Right ventricle myocardium superior (tissue), 1 donor: ENCODE measurements around the gene AHNAK2. TPM values are rescaled to one million over a fixed set of nuclear protein-coding genes. Genes with fewer than 3 reads are reported as not detected.
"Not testable (repeated sequence)": the region's sequence is repeated elsewhere in the genome, so short reads cannot be mapped to it uniquely, and the experiment has no call there.

Source experiments
- ATAC-seq: fragments of 200-7000 bp; cut with Tn5 transposase; one replicate; pipeline ENCODE4 v1.9.1; 2020; ENCODE audit warnings: mild to moderate bottlenecking; ENCODE audit not compliant: poor library complexity
- DNase-seq: peaks from one replicate; pipeline ENCODE4 v3.0.0-alpha.2; 2020
- intact Hi-C: fragments of 100-400 bp; cut with DNase I; formaldehyde crosslinking; loops from one replicate; pipeline ENCODE4 v1.11.2; 2022
- total RNA-seq: library from RNA; stranded (reverse); fragmentation: NEBNext Ultra II Directional; extraction: Animal tissue kit (Norgen Biotek cat#: 25700); gene quantifications from one replicate; pipeline ENCODE4 v1.2.1, GENCODE V29; 2021
- donor health status: DM: no; HTN: yes; CAD: no; lungs with severe emphysema.

Gene AHNAK2
- total RNA-seq, 1 donor from 2014 or later = 2.6 TPM

DNA sequence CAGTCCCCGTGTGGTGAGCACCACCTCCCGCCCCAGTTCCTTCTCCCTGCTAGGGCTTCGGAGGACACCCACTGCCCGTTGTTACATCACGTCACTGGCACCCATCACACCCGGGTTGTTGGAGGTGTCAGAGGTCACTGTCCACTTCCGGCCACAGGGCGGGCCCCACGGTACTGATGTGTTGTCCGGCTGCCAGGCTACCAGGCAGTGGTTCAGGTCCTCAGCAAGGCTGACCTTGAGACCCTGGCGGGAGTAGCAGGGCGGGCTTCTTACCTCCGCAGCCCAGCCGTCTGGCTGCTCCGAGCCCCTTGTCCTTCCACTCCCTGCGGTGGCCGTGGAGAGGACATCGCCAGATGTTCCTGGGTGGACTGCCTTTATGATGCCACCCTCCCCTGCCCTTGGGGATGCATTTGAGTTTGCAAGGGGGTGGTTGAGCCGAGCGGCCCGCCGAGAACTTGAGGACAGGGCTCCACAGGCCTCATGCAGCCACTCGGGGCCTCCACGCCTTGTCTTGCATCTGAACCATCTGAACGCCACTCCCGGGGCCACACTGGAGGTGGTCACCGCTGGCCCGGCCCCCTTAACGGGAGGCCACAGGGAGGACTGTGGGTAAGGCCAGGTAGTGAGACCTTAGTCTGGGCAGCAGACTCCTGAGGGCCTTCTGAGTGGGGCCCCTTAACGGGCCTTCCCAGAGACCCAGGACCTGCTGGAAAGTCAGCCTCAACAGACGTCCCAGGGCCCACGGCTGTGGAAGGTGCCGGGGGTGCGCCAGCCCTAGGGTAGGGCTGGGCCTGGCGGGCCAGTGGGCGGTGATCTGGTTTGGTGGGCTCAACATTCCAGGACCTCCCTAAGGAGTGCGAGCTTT lies 80.6 kb downstream of the AHNAK2 start:
- intact Hi-C loops = no loop called here
- DNase-seq = peak; percentile 43
- no peak for ATAC-seq

DNA sequence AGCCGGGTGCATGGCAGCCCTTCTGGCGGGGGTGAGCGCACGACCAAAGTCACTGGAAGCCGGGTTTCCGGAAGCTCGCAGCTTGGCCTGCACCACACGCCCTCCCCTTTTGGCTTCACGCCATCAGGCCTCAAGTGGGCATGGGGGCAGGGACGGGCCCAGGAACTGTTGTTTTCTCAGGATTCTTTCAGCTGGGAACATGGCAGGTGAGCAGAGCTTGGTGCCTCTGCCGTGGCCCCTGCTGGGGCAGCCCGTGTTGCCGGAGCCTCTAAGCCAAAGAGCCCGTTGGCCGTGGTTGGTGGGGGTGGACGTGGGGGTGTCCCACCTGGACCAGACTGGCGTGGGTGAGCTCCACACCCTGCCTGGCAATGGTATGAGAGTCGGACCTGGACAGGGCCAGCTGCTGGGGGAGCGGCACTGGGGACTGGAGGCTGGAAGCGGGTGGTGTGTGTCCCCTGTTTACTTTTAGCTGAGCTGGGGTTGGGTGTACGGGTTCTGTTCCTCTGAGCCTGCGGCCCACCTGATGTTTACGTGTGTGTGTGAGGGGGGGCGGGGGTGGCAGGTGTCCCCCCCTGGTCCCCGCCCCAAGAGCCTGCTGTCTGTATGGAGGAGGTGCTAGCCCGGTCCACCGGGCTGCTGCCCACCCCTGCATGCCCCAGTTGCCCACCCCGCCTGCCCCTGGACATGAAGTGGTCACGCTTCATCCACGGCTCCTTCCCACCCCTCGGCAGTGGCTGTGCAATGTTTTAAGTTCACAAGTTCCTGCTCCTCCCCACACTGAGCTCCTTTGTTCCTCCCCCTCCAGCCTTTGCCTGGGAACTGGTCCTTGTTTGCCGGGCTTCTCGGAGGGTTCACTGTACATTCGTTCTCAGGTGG lies 82.2 kb downstream of the AHNAK2 start:
- DNase-seq (peak; percentile 43), ATAC-seq (peak; percentile 4)
- intact Hi-C loops = no loop called here

DNA sequence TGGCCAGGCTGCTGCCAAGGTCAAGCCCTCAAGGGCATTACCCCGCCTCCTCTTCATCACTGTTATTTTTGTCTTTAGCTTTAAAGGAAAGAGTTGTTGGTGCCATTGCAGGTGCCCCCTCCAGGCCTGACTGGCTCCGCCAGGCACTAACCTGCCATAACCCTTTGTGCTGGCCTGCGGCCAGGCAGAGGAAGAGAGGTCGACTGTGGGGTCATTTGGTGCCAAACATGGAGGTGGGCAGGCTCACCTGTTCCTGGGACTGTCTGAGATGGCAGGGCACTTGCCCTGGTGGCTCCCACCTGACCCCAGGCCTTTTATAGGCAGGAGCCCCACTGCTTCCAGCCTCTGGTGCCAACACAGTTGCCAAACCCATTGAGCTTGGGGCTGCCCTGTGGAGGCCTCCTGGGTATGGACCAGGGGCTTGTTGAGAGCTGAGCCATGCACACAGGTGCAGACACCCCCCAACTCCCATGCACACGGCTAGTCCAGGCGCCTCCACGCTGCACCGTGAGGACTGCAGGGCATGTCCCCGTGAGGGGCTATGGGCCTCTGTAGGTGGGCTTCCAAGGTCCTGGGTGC lies 82.9 kb downstream of the AHNAK2 start:
- DNase-seq (peak; percentile 41), ATAC-seq (no peak)
- intact Hi-C loops = no loop called here

DNA sequence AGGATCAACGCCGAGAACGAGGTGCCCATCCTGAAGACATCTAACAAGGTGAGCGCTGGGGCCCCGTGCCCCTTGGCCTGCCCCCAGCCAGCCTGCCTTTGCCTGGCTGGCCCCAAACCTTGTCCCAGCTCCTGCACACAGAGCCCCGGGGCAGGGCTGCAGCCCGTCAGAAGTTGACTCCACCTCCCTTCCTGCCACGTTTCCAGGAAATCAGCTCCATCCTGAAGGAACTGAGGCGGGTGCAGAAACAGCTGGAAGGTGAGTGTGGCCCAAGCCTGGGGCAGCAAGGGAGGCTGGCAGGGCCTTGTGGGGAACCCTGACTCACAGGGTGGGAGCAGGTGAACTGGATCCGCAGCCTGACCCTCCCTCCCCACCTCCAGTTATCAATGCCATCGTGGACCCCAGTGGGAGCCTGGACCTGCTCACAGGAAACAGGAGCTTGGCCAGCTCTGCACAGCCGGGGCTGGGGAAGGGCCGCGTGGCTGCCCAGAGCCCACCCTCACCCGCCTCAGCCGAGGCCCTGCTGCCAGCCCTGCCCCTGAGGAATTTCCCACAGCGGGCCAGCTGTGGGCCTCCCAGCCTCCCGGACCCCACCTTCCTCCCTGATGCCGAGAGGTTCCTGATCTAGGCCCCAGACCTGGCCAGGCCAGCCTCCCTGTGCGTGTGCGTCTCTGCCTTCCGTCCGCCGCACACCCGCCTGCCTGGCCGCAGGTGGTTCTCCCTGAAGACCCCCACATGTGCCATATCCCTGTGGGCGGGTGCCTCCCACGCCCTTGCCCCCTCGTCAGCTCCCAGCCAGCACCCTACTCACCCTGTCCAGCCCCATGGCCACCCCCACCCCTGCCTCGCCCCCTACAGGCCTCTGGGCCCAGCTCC lies 83.6 kb downstream of the AHNAK2 start:
- intact Hi-C loops = no loop called here
- ATAC-seq (peak; percentile 10), DNase-seq (peak; percentile 42)

DNA sequence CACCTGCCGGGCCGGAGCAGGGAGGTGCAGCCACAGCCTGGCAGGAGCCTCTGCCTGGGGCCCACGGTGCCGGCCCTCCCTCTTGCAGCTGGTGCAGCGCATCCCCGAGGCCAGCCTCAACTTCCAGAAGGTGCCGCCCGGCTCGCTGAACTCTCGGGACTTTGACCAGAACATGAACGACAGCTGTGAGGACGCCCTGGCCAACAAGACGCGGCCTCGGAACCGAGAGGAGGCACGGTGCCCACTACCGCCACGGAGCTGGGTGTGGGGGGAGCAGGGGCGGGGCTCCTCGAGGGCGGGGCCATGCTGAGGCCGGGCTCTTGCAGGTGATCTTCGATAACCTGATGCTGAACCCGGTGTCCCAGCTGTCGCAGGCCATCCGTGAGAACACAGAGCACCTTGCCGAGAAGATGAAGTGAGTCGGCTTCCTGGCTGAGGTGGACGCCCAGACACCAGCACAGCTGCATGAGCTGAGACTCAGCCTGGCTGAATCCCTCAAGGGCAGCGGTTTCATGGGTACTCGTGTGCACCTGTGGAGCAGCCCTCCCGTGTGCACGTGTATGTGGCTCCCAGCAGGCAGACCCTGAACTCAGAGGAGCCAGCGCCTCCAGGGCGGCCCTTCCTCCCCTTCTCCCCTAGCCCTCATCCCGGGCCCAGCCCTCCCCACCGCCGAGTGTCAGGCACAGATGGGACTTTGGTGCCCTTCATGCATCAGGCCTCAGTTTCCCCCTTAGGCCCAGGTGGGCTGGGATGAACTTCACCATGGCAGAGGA lies 84.6 kb downstream of the AHNAK2 start:
- intact Hi-C loops = no loop called here
- ATAC-seq (no peak), DNase-seq (no peak)

DNA sequence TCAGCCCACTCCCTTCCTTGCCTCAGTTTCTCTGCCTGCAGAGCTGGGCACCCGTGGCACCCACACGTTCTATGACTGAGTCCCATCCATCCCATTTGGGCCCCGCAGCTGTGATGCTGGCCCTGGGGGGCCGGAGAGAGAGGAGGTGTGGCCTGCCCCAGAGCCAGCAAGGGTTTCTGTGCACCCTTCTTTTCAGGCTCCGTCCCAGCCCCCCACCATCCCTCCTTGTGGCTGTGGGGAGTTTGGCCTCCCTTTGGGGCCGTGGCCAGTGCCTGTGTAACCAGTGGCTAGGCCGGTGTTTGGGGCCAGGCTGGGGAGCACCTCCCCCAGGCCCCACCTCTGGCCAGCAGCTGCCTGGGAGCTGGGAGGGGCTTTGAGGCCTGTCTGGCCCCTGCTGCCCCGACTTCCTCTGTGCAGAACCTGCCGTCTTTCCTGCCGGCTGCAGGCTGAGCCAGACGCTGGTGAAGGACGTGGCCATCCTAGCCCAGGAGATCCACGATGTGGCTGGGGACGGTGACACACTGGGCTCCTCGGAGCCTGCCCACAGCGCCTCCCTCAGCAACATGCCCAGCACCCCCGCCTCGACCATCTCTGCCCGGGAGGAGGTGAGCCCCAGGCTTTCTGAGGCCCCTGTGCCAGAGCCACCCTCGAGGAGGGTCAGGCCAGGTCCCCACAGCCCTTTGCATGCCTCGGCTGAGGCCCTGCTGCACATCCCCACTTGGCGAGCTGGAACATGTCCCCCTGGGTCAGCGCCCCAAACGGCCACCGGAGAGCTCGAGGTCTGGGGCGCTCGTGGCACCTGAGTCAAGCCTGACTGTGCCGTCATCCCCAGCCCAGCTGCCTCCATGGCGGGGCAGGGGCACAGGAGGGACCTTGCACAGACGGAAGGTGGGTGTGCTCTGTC lies 85.4 kb downstream of the AHNAK2 start:
- intact Hi-C loops = no loop called here
- DNase-seq (peak; percentile 35), ATAC-seq (no peak)

DNA sequence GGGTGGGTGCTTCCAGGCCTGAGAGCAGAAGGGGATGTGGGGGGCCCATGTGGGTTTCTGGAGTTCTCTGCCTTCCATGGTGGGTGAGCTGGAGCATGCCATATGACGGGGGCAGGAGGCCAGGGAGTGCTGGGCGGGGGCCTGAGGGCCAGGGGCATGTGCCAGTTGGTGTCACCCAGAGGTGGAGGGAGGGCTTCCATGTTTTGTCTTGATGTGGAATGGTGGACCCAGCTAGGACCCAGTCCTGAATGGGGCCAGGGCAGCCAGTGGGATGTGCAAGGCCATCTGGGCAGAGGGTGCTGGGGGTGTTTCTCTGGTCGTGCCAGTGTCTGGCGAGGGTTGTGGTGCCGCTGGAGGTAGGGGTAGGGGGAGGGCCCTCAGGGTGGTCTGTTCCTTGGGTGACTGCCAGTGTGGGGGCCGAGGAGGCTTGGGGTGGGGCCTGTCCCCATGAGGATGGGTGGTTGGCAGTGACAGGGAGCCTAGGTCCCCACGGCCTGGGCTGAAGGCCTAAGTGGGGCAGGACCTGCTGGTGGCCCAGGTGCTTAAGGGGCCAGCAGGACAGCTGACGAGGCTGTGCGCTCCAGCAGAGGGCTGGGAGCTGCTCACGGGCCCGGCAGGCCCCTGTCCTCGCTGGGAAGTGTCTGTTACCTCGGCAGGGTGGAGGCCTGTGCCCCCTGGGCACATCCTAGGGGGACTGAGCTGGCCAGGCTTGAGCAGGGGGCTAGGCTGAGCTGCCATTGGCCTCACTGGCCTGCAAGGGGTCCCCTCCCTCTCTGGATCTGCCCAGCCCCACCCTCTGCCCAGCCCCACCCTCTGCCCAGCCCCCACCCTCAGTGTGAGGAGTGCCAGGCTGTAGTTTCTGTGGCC lies 86.3 kb downstream of the AHNAK2 start:
- DNase-seq = peak; percentile 24
- intact Hi-C loops = no loop called here

DNA sequence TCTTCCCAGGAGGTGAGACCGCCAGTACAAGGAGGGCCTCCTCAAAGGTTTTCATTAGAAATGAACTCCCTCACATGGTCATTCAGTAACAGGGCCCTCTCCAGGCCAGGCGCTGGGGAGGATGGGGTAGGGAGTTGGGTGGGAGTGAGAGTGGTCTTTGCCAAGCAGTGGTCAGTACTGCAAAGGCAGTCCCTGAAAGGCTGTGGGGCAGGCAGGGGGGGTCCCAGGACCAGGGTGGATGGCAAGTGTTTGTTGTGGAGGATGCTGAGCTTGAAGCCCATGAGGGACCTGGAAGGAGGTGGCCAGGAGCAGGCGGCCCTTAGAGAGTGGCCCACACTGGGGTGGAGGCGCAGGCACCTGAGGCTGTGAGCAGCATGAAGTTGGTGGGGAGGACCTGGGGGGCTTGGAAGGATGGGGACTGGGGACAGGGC lies 87.0 kb downstream of the AHNAK2 start:
- ATAC-seq = no peak
- no peak for DNase-seq
- intact Hi-C loops = no loop called here

More for the DNA sequence above, 86.3 kb downstream of the AHNAK2 start:
- ATAC-seq = no peak

DNA sequence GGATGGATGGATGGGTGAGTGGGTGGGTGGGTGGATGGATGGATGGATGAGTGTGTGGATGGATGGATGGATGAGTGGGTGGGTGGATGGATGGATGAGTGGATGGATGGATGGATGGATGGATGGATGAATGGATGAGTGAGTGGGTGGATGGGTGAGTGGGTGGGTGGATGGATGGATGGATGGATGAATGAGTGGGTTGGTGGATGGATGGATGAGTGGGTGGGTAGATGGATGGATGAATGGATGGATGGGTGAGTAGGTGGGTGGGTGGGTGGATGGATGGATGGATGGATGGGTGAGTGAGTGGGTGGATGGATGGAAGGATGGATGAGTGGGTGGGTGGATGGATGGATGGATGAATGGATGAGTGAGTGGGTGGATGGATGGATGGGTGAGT lies 87.9 kb downstream of the AHNAK2 start:
- DNase-seq, intact Hi-C loops, ATAC-seq: not testable (repeated sequence)

DNA sequence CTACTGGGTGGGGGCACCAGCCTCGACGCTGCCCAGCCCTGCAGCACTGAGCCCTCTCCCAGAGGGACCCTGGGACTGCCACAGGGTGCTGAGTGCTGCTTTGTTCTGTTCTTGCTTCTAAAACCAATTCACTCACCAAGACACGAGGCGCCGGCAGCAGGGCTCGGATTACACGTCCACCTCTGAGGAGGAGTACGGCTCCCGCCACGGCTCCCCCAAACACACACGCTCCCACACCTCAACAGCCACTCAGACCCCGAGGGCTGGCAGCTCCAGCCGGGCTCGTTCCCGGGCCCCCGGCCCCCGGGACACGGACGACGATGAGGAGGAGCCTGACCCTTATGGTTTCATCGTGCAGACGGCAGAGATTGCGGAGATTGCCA lies 88.8 kb downstream of the AHNAK2 start:
- intact Hi-C loops = no loop called here
- peak; percentile 32 for DNase-seq
- no peak for ATAC-seq

DNA sequence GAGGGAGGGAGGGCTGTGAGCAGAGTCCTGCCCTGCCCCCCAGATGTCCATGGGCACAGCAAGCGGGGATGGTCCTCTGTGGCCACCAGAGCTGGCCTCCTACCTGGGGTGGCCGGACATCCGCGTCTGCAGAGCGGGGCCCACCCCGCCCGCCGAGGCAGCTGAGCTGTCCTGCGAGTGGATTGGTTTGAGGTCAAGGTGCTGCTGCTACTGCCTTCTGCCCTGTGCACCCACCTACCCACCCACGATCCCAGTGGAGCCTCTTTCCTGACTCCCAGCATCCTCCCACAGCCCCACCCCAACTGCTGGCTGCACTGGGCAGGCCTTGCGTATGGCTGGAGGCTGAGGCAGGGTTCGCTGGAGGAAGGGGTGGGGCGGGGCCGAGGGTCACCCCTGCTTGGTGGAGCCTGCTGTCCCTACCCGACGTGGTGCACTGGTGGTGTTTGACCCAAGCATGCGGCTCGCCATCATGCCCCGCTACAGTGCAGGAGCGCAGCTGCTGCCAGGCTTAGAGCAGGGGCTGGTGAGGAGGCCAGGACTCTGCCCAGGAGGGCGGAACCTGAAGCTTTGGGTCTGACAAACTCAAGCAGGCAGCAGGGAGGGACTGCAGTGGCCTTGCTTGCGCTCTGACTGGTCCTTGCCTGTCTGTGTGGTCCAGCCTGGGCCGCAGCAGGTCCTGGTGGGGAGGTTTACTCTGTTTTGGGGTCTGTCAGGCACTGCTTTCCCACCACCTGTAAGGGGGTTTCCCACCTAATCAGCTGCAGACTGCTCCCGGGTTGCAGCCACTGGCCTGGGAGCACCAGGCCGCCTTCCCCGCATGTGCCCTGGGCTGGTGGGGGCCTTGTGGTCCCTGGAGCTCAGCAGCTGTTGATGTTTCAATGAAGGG lies 89.4 kb downstream of the AHNAK2 start:
- no peak for ATAC-seq
- intact Hi-C loops = no loop called here
- DNase-seq = peak; percentile 36

DNA sequence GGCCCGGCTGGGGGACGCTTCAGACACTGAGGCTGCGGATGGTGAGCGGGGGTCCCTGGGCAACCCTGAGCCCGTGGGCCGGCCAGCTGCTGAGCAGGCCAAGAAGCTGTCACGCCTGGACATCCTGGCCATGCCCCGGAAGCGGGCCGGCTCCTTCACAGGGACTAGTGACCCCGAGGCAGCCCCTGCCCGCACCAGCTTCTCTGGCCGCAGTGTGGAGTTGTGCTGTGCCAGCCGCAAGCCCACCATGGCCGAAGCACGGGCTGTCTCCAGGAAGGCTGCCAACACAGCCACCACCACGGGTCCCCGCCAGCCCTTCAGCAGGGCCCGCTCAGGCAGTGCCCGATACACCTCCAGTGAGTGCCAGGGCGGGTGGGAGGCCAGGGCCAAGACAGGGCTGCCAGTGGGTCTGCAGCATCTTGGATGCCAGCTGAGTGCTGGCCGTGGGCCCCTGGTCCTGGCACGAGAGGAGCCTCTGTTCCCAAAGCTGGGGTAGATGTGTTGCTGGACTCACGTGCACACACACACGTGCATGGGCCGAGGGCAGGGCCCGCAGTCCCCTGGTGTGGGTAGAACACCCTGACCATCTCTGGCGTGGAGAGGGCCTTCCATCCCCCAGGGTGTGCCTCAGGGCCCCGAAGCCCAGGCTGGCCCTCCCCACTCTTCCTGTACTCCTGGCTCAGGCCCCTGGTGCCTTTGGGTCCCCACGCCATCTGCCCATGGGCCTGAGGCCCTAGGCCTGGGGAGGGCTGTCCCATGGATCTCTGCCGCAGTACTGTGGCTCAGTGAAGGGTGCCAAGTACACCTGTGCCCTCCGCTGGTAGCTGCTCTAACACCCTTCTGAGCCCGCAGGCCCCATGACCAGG lies 90.3 kb downstream of the AHNAK2 start:
- DNase-seq = peak; percentile 38
- intact Hi-C loops = no loop called here
- ATAC-seq = no peak
